Erythroblast (primary cell): ENCODE results near the gene NKX6-1.

ENCODE experiments used
- GATA1 ChIP-seq: IDR thresholded peaks from 2 replicates; pipeline ENCODE4 v1.6.1; 2011; ENCODE audit warnings: low read depth, mild to moderate bottlenecking, control low read depth, low read length, moderate library complexity
- POLR2A ChIP-seq: IDR thresholded peaks from 2 replicates; pipeline ENCODE4 v1.6.1; 2011; ENCODE audit warnings: mild to moderate bottlenecking, low read length

DNA sequence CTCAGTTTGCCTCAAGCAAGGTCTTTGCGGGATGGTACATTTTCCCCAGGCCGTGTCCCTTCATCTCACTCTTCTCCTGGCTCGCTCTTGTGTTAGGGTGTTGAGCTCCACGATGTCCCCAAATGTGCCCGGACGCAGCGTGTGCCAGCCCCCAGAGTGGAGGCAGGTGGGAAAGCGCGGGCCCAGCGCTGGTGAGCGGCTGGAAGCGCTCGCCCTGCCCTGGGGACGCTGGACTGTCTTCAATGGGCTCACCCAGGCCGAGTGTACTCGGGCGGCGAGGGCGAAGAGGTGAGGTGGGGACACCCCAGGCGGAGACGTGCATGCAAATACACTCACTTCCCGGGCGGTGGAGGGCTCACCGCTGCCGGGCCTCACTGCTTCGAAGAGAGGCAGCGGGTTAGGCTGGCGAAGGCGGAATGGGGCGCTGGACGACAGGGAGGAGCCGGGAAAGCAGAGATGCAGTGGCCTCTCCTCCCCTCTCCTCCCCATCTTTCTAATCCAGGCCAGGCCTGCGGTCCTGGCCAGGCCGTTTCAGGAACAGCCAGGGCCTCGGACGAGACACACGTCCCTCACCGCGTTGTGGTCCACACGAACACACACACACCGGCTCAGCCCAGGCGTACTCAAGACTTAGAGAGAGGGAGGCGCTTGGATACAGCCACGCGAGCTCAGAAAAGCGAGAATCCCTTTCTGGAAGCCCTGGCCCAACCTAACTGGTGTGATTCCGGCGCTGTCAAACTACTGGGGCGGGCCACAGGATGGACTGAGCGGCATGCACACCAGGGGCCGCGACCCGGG lies 2.2 kb downstream of the NKX6-1 start:
- TF ChIP-seq POLR2A (no peak), GATA1 (no peak)
